GM21526 (cell line): Measurements from ENCODE around the gene PLIN3.
"Not testable (repeated sequence)": the region's sequence is repeated elsewhere in the genome, so short reads cannot be mapped to it uniquely, and the experiment has no call there.

Experiments
- ATAC-seq: cut with Tn5 transposase; IDR thresholded peaks from one replicate; pipeline ENCODE4 v1.9.1; 2021; ENCODE audit warnings: moderate library complexity; ENCODE audit not compliant: unreplicated experiment, low FRiP score

PLIN3 gene

GRCh38 chr19:4816202-4816949 lies 51.1 kb downstream of the PLIN3 start:
- ATAC-seq = no peak

DNA sequence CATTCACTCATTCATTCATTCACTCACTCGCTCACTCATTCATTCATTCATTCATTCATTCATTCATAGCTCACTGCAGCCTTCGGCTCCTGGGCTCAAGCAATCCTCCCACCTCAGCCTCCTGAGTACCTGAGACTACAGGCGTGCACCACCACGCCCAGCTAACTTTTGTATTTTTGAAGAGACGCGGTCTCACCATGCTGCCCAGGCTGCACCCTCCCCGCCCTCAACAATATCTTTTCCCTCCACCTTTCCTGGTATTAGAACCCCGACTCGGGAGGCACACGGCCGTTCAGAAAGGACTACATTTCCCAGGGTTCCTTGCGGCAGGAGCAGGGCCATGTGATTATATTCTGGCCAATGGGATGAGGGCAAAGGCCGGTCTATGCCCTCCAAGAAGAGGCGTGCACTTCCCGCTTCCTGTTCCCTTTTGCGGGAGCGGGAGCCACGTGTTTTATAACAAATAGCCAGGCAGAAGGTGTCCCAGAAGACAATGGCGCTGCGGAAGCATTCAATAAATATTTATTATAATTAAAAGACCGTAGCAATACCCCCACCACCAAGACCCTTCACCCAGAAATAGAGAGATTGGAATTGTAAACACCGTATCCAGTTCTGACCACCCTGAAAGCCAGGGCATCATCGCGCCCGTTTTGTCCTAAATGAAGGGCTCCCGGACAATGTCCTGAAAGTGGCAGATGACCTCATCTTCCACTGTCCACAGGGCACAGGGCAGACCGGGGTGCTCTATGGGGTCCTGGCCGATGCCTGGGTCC lies 51.9 kb downstream of the PLIN3 start:
- no peak for ATAC-seq

DNA sequence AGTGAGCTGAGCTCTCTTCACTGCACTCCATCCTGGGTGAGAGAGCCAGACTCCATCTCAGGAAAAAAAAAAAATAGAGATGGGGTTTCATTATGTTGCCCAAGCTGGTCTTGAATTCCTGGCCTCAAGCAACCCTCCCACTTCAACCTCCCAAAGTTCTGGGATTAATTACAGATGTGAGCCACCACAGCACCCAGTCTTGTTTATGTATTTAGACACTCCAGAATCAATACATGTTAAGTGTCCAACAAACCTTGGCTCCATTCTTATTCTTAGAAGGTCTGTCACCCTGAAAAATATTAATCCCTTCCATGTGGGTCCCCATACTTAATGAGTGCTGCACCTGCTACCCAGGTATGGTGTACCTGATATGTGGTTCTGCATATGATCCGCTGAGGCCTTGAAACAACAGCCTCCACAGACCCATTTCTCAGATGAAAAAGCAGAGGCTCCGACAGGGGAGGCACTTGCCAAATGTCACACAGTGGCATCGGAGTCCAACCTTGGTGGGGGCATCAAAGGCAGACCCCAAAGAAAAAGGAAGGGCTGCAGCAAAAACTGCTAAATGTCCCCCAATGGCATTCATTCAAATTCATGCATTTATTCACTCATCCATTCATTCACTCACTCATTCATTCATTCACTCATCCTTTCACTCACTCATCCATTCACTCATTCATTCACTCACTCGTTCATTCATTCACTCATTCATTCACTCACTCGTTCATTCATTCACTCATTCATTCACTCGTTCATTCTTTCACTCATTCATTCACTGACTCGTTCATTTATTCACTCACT lies 52.6 kb downstream of the PLIN3 start:
- ATAC-seq = no peak

- no peak for ATAC-seq
Measured at GRCh38 chr19:4811328-4812131, 55.9 kb downstream of the PLIN3 start.

- ATAC-seq = no peak
Measured at GRCh38 chr19:4807188-4807587, 60.3 kb downstream of the PLIN3 start.

DNA sequence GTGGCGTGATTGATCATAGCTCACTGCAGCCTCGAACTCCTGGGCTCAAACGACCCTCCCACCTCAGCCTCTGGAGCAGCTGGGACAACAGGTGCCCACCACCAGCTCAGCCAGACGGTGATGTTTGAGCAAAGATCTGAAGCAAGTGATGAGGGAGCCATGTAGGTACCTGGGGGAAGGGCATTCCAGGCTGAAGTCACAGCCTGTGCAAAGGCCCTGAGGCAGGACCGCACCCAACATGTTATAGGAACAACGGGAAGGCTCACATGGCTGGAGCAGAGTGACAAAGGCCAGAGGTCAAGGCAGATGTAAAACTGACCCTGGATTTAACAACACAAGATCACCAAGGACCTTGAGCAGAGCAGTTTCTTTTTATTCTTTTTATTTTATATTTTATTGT lies 61.1 kb downstream of the PLIN3 start:
- ATAC-seq = no peak

DNA sequence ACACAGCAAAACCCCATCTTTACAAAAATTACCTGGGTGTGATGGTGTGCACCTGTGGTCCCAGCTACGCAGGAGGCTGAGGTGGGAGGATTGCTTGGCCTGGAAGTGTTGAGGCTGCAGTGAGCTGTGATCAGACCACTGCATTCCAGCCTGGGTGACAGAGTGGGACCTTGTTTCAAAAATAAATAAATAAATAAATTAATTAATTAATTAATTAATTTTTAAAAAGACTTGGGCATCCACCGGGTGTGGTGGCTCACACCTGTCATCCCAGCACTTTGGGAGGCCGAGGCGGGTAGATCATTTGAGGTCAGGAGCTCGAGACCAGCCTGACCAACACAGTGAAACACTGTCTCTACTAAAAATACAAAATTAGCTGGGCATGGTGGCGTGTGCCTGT lies 62.3 kb downstream of the PLIN3 start:
- not testable (repeated sequence) for ATAC-seq

DNA sequence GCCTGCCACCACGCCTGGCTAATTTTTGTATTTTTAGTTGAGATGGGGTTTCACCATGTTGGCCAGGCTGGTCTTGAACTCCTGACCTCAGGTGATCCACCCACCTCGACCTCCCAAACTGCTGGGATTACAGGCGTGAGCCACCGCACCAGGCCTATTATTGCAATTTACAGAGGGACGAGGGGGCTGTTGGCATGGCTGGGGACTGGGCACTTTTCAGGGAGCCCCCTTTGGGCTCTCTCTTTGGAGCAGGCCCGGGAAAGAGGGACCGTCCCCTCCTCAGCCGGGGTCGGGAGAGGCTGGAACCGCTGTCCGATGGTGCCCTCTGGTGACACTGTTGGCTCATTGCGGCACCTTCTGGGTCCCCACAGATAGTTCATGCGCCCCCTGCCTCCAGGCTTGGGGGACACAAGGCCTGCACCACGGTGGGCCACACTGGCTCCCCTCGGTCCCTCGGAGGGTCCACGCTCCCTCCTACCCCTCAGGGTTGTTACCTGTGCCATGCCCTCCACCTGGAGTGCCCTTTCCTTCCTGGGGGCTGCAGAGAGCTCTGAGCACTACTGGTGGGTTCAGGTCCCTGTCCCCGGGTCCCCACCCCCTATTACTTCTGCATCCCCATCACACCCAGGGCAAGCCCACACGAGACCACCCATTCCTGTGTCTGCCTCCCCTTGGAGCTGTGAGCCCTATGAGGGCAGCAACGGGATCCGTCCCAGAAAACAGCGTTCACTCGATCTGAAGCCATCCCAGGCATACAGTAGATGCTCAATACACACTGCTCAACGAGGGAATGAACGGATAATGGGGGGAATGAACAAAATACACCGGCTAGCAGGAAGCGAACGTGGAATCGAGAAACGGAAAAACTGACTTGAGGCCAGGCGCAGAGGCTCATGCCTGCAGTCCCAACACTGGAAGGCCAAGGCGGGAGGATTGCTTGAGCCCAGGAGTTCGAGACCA lies 63.5 kb downstream of the PLIN3 start:
- no peak for ATAC-seq

GRCh38 chr19:4802711-4803110 lies 64.8 kb downstream of the PLIN3 start:
- ATAC-seq = no peak

GRCh38 chr19:4801085-4801619 lies 66.3 kb downstream of the PLIN3 start:
- ATAC-seq = no peak

GRCh38 chr19:4800591-4801081 lies 66.8 kb downstream of the PLIN3 start:
- ATAC-seq = no peak

DNA sequence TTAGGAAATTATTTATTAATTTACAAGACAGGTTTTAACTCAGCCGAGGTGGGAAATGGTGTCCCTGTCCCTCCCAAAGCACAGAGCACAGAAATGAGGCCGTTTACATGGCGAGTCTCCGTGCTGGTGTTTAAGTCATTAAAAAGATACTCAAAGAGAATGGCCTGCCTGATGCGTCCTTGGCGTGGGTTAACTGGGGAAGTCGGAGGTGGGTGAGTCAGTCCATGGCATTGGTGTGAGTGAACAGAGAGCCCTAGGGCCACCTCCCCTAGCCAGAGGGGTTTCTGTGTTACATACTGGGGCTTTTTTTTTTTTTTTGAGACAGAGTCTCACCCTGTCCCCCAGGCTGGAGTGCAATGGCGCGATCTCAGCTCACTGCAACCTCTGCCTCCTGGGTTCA lies 72.1 kb downstream of the PLIN3 start:
- ATAC-seq = no peak

GRCh38 chr19:4794971-4795370 lies 72.5 kb downstream of the PLIN3 start:
- ATAC-seq = no peak

- ATAC-seq = not testable (repeated sequence)
Measured at GRCh38 chr19:4793278-4793677, 74.2 kb downstream of the PLIN3 start.

DNA sequence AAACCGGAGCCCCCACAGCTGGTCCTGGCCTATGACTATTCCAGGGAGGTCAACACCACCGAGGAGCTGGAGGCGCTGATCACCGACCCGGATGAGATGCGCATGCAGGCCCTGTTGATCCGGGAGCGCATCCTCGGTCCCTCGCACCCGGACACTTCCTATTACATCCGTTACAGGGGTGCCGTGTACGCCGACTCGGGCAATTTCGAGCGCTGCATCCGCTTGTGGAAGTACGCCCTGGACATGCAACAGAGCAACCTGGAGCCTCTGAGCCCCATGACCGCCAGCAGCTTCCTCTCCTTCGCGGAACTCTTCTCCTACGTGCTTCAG lies 74.6 kb downstream of the PLIN3 start:
- not testable (repeated sequence) for ATAC-seq

- not testable (repeated sequence) for ATAC-seq
Measured at GRCh38 chr19:4792019-4792865, 75.2 kb downstream of the PLIN3 start.

DNA sequence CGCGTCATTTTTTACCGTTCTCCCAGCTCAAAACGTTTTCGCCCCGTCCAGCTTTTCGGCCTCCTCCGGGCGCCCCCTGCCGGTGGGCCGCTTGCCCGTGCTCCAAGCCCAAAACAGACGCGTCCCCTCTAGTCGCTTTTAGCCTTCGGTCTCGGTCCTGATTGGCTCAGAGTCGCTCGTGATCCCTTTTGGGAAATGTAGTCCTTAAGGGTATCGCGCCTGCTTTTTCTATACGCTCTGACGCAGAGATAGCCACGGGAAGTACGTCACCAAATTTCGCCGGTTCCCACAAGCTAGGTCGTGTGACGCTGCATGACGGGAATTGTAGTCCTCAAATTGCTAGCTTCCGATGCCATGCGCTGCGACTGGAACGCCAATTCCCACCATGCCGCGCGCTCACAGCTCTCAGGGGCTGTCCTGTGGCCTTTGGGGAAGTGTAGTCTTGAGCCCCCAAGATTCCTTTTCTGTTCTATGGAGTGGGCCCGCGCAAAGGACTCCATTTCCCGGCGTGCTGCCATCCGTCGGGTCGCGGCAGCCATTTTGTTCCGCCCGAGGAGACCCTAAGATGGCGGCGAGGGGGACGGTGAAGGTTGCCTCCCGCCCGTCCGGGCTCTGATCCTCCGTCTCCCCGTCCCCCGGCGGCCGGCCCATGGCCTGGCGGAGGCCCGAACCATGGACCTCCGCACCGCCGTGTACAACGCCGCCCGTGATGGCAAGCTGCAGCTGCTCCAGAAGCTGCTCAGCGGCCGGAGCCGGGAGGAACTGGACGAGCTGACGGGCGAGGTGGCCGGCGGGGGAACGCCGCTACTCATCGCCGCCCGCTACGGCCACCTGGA lies 76.1 kb downstream of the PLIN3 start, which contains the start of gene FEM1A:
TSS of gene FEM1A (plus strand) at position 552 of the 836 bp plus-strand sequence. CDS start at position 673, 121 bp downstream.
- ATAC-seq = peak; percentile 92
